Measurements from ENCODE around the gene NAT10. TPM values are rescaled to one million over a fixed set of nuclear protein-coding genes. Genes with fewer than 3 reads are reported as not detected.
"Not testable (repeated sequence)": the region's sequence is repeated elsewhere in the genome, so short reads cannot be mapped to it uniquely, and the experiment has no call there.

Gene NAT10
- total RNA-seq, result 12.9 TPM

GRCh38 chr11:34105079-34105956 lies at the start of gene NAT10:
Gene NAT10, plus strand, starts transcription at chr11:34105629. Its CDS starts 2,597 bp downstream, at chr11:34108226.
- peak; percentile 93 for ATAC-seq
- DNase-seq (ENCODE audit: low spot score), result peak; percentile 98

GRCh38 chr11:34056672-34057071 lies 48.8 kb upstream of the NAT10 start:
- DNase-seq (ENCODE audit: low spot score) (no peak), ATAC-seq (no peak)

DNA sequence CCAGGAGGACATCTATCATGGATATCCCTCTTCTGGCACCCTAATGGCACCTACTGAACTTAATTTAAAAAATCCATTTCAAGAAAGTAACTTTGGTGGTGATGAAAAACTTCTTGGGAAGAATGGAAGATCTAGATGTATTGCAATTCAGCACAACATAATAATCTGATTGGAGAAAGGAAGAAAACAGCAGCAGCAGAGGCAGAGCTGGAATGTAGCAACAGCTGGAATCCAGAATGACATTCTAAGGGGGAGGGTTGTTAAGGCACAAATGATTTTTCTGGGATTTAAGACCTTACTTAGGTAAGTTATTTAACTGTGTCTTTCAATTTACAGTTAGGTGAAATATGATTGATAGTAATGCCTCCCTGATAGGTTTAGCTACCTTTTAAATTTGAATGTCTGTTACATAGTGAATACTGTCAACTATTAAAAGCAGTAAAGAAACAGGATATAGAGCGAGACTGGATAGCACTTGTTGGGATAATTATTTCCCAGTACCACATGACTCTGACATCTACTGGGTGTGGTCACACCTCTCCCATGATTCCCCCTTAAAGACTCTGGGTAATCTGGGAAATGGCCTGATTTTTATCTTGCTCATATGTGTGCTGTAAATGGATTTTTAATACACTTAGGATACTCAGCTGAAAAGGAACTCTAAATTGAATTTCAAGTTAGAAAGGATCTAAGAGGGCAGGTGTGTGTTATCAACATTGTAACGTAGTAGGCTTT lies 42.2 kb upstream of the NAT10 start:
- no peak for DNase-seq (ENCODE audit: low spot score)
- ATAC-seq, result no peak

GRCh38 chr11:34064291-34064690 lies 41.1 kb upstream of the NAT10 start:
- no peak for DNase-seq (ENCODE audit: low spot score)
- no peak for ATAC-seq

- DNase-seq (ENCODE audit: low spot score), result no peak
- no peak for ATAC-seq
Observed at GRCh38 chr11:34065505-34066203, 39.8 kb upstream of the NAT10 start.

DNA sequence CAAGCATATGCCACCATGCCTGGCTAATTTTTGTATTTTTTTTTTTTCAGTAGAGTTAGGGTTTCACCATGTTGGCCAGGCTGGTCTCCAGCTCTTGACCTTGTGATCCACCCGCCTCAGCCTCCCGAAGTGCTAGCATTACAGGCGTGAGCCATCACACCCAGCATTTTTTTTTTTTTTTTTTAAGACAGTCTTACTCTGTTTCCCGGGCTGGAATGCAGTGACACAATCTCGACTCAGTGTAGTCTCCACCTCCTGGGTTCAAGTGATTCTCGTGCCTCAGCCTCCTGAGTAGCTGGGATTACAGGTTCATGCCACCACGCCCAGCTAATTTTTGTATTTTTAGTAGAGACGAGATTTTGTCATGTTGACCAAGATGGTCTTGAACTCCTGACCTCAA lies 38.7 kb upstream of the NAT10 start:
- not testable (repeated sequence) for ATAC-seq; DNase-seq (ENCODE audit: low spot score)

GRCh38 chr11:34067383-34068065 lies 37.9 kb upstream of the NAT10 start:
- no peak for DNase-seq (ENCODE audit: low spot score)
- no peak for ATAC-seq

DNA sequence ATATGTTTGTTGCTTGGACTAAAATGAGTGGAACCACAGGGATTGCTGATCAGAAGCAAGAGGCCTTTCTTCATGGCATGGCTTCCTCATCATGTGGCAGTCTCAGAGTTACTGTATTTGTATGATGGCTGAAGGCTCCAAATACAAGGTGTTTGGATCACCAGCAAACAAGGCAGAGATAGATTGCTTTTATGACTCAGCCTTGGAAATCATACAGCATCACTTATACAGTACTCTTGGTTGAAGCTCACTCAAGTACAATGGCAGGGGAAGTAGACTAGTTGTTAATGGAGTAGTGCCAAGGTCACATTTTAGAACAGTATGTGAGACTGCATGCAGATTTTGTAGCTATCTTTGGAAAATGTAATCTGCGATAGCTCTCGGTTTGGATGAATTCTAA lies 37.3 kb upstream of the NAT10 start:
- no peak for DNase-seq (ENCODE audit: low spot score)
- ATAC-seq, result peak; percentile 58

- not testable (repeated sequence) for ATAC-seq; DNase-seq (ENCODE audit: low spot score)
Observed at GRCh38 chr11:34071306-34071705, 34.1 kb upstream of the NAT10 start.

- ATAC-seq (no peak), DNase-seq (ENCODE audit: low spot score) (no peak)
Observed at GRCh38 chr11:34072041-34072440, 33.4 kb upstream of the NAT10 start.

DNA sequence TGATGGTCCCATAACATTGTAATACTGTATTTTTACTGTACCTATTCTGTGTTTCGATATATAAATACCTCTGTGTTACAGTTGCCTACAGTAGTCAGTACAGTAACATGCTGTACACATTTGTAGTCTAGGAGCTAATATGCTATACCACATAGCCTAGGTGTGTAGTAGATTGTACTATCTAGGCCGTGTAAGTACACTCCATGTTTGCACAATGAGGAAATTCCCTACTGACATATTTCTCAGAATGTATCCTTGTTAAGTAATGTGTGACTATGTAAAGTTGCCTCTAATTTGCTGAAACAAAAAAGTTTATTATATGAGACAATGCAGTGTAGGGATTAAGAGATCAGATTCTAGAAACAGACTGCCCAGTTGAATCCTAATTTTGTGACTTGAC lies 32.6 kb upstream of the NAT10 start:
- DNase-seq (ENCODE audit: low spot score) (no peak), ATAC-seq (no peak)

DNA sequence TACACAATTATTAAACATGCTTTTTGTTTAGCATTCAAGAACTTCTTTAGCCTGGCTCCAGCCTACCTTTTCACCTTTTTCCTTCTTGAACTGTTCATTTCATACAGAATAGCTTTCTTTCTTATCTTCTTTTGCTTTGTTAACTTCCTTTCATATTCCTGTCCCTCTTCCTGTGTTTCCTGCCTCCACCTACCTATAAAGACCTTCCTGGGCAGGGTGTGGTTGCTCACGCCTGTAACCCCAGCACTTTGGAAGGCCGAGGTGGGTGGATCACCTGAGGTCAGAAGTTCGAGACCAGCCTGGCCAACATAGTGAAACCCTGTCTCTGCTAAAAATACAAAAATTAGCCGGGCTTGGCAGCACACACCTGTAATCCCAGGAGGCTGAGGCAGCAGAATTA lies 31.0 kb upstream of the NAT10 start:
- ATAC-seq (no peak), DNase-seq (ENCODE audit: low spot score) (no peak)

GRCh38 chr11:34075178-34075820 lies 30.1 kb upstream of the NAT10 start:
- ATAC-seq, result no peak
- no peak for DNase-seq (ENCODE audit: low spot score)

DNA sequence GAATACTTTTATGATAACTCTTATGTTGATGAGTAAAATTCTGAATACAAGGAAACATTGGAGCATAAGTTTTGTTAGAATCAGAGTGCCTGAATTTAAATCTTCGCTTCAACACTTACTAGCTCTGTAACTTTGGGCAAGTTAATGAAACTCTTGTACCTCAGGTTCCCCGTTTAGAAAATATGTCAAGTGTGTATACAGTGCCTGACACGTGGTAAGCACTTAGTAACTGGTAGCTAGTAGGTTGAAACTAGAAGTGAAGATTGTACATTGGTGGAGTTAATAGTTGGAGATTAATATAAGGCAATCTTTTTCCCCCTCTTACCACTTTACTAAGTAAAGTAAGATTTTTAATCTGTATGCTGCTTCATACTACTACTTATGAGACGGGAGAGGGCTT lies 24.8 kb upstream of the NAT10 start:
- ATAC-seq (no peak), DNase-seq (ENCODE audit: low spot score) (no peak)

DNA sequence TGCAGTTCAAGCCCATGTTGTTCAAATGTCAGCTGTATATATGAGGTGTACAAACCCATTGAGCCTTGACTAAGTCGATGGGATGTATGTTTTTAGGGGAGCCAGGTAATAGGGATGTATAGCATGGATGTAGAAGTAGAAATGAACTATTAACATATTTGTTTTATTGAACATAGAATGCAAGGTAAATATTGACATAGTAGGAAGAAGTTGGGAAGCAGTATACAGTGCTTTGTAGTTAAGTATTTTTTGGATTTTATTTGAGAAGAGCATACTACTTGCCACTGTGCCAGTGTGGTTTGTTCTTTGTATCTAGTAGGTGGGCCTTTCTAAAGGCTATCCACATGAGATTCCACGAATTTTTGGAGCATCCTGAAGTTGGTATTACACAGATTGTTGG lies 20.8 kb upstream of the NAT10 start:
- DNase-seq (ENCODE audit: low spot score), result no peak
- no peak for ATAC-seq

DNA sequence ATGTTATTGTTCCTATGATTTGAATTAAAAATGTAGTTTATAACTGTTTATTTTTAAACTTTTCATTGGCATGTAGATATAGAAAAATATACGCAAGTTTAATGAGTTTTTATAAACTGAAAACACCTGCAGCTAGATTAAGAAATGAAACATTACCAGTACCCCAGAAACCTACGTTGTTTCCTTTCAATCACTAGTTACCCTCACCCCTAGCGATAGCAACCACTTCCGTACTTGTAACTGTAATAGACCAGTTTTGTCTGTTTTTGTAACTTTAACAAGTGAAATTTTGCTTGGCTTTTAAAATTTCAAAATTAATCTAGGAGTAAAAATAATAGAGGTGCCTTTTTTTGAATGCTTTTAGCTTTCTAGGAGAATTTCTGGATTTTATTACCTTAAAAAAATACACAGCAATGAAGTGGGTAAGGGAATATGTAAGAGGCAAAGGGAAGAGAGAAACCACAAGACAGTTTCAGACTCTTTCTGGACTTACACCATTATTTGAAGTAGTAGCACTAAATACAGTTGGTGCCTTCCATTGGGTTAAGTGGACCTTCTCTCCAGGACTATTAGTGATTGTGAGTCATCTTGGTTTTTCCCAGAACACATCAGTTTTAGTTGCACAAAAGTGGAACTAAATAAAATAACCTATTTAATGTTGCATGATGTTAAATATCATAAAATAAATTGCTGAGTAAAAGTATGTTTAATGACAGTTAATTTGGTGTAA lies 18.7 kb upstream of the NAT10 start:
- DNase-seq (ENCODE audit: low spot score), result no peak
- ATAC-seq, result no peak

DNA sequence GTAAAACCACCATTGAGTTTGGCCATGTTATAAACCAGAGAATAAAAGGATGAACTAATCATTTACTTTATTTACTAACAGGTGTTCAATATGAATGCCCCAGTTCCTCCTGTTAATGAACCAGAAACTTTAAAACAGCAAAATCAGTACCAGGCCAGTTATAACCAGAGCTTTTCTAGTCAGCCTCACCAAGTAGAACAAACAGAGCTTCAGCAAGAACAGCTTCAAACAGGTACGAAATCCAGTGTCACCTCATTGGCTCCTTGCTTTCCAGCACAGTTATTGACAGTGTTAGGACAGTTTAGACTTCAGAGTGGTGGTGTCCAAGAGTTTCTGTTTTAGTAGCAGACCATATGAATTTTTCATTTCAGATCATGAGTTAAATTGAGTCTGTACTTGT lies 13.6 kb upstream of the NAT10 start:
- DNase-seq (ENCODE audit: low spot score) (no peak), ATAC-seq (no peak)

DNA sequence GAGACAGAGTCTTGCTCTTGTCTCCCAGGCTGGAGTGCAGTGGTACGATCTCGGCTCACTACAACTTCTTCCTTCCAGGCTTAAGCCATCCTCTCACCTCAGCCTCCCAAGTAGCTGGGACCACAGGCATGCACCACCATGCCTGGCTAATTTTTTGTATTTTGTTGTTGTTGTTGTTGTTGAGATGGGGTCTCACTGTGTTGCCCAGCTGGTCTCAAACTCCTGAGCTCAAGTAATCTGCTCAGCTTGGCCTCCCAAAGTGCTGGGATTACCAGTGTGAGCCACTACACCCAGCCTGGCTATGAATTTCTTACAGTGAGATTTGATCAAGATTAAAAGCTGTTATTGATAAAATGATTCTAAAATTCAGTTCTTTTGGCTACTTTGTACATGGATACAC lies 10.5 kb upstream of the NAT10 start:
- not testable (repeated sequence) for DNase-seq (ENCODE audit: low spot score)

GRCh38 chr11:34098813-34099212 lies 6.6 kb upstream of the NAT10 start:
- no peak for DNase-seq (ENCODE audit: low spot score)
- no peak for ATAC-seq

More for the DNA sequence above, 10.5 kb upstream of the NAT10 start:
- not testable (repeated sequence) for ATAC-seq

DNA sequence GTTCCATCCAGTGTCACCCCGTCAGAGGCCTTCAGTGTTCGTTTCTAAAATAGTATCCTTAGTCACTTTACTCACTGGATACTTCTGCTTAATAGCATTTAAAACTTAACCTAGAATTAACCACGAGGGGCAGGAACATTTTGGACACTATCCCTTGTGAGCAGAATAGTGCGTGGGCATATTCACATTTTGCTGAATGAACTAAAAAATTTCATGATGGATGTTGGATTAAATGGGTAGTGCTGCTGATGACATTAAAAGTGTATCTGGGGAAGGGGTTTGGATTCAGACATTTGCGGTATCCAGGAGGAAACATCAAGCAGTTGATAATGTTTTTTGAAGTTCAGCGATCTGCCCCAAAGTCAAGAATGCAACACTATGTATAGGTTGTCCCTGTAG lies 750 bp upstream of the NAT10 start:
- DNase-seq (ENCODE audit: low spot score) (no peak), ATAC-seq (no peak)
